Right ventricle myocardium inferior (tissue), 1 donor: ENCODE results near the gene PPP4C. TPM values are rescaled to one million over a fixed set of nuclear protein-coding genes. Genes with fewer than 3 reads are reported as not detected.
A peak's percentile ranks its signal among the peaks of the same experiment; 100 is the strongest.
"Not testable (repeated sequence)": the region's sequence is repeated elsewhere in the genome, so short reads cannot be mapped to it uniquely, and the experiment has no call there.

Source experiments
- ATAC-seq: fragments of 200-7000 bp; cut with Tn5 transposase; one replicate; pipeline ENCODE4 v1.9.1; 2020; ENCODE audit warnings: mild to moderate bottlenecking, moderate library complexity
- DNase-seq: peaks from one replicate; pipeline ENCODE4 v3.0.0; 2021; ENCODE audit errors: missing footprints
- intact Hi-C: fragments of 100-400 bp; cut with DNase I; formaldehyde crosslinking; loops from one replicate; pipeline ENCODE4 v1.11.0; 2022
- long read RNA-seq: library from polyadenylated mRNA; unstranded; transcript quantifications from one replicate; pipeline ENCODE4 v2.0.0, GENCODE V29; 2021
- total RNA-seq: library from RNA; stranded (reverse); fragmentation: NEBNext Ultra II Directional; extraction: Animal tissue kit (Norgen Biotek cat#: 25700); gene quantifications from one replicate; pipeline ENCODE4 v1.2.1, GENCODE V29; 2021
- donor health status: DM: no; HTN: yes; CAD: no; lungs with severe emphysema.

PPP4C gene
- 37.8 TPM for total RNA-seq
- long read RNA-seq, transcript PPP4C-201 (9 exons, 1,407 nt): major isoform, 44 of 66 reads
- long read RNA-seq, partial matches to known transcripts: 6 of 66 reads
- long read RNA-seq, other reads (novel, unspliced or antisense): 12 of 66 reads

- peak; percentile 97 for DNase-seq
- peak; percentile 90 for ATAC-seq
- intact Hi-C loops: loop anchor here (2.0 kb wide), 1 partner anchor 15 kb away; the partner anchor contains the start of gene TBX6
These were observed at the start of gene PPP4C for GRCh38 chr16:30075503-30076275. Gene PPP4C (plus strand): TSS chr16:30075994. CDS start chr16:30076378, 384 bp downstream.

DNA sequence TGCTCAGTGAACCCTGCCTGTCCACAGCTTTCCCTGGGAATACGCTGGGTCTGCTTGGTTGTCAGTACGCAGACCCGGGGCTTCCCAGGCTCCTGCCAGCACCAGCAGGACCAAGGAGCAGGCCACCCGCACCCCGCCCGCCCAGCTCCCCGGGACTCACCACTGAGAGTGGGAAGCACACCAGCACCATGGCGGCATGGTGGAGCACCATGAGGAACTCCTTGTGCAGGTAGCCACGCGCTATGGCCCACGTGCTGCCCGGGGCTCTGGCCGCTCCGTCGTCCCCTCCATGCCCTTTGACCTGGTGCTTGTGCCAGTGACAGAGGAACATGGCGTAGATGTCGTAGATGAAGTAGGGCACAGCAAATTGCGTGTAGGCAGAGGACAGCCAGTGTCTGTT, 49.3 kb upstream of the PPP4C start:
- DNase-seq: no peak
- no peak for ATAC-seq
- intact Hi-C loops: no loop called here

GRCh38 chr16:30027588-30028437, 48.0 kb upstream of the PPP4C start:
- intact Hi-C loops: no loop called here
- ATAC-seq (no peak), DNase-seq (no peak)

DNA sequence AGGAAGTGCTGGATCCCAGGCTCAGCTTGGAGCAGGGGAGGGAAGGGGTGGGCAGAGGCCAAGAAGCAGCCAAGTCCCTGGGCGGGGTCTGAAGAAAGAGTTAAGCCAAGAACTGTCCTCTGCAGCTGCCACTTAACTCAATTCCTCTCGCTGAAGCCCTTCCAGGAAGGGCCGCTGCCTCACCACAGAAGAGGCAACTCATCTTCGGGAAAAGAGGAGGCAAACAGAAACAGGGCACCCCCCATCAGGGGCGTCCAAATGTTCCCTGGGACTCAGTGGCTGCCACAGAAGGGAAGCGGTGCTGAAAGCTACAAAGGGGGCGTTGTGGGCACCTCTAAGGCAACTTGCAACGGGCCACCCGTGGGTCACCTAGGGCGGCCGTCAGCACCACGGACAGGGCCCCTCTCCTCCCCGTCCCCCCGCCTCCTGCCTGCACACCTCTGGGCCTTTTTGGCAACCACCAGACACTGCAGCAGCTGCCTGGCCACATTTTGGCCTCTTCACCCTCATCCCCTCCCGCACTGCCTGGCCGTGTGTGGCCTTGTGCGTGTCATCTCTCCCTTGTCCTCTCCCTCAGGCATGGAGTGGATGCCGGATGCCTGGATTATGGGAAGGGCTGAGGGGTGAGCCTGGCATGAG, 47.2 kb upstream of the PPP4C start:
- peak; percentile 31 for ATAC-seq
- DNase-seq: no peak
- intact Hi-C loops: no loop called here

GRCh38 chr16:30030011-30030685, 45.6 kb upstream of the PPP4C start:
- no peak for DNase-seq
- ATAC-seq: no peak
- intact Hi-C loops: no loop called here

DNA sequence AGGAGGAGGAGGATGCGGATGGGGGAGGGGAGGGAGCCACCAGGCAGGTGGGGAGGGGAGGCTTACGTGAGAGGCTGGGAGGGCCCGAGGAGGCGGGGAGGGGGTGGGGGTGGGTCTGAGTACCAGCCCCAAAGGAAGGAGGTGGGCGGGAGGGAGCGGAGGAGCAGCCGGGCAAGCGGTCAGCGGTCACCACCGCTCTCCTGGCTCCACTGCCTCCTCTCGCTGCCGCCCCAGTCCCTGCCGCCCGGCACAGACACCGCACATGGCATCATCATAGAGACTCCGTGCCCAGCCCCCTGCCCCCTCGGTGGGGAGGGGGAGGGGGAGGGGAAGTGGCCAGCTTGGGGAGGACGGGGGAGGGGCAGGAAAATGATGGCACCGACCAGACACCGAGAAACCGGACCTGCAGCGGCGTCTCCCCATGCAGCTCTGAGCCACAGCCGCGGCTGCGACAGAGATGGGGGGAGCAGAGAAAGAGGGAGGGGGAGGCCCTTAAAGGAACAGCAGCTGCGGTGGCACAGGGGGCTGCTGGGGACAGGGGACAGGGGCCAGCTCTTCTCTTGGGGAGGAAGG, 44.9 kb upstream of the PPP4C start, which contains the start of gene TLCD3B:
TLCD3B (minus strand) TSS at position 431 of the 573 bp plus-strand sequence. CDS start 744 bp downstream, outside the sequence.
- ATAC-seq (no peak), DNase-seq (no peak)
- intact Hi-C loops: no loop called here

GRCh38 chr16:30031477-30031918, 44.3 kb upstream of the PPP4C start:
- no peak for DNase-seq
- intact Hi-C loops: no loop called here
- no peak for ATAC-seq

DNA sequence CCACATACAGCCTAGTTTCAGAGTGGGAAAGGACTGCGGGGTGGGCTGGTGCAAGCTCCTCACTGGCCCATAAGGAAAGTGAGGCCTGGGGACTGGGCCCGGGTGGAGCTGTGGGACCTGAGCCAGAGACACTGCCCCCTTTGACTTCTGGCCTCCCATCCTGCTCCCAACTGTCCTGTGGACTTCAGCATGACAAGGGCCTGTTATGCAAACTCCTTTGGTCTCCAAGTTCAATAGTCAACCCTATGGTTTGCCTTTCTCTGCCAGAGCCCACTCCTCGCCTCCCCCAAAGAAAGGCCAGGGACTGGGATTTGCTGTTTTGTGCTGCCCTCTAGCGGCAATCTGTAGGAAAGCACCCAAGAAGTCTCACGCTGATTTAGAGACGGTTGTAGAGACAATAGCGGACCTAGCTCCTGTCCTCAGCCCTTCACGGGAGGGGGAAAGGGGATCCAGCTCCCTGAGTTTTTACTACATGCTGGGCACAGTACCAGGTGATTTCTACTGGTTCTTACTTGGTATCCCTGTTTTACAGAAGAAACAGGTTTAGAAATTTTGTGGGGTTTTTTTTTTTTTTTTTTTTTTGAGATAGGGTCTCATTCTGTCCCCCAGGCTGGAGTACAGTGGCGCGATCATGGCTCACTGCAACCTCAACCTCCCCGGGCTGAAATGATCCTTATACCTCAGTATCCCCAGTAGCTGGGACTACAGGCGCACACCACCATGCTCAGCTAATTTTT, 43.5 kb upstream of the PPP4C start:
- intact Hi-C loops: no loop called here
- DNase-seq (no peak), ATAC-seq (no peak)

GRCh38 chr16:30033270-30033669, 42.5 kb upstream of the PPP4C start:
- intact Hi-C loops: no loop called here
- DNase-seq (no peak), ATAC-seq (no peak)

- intact Hi-C loops: no loop called here
- DNase-seq (no peak), ATAC-seq (no peak)
These were observed 35.6 kb upstream of the PPP4C start for GRCh38 chr16:30040221-30040620.

DNA sequence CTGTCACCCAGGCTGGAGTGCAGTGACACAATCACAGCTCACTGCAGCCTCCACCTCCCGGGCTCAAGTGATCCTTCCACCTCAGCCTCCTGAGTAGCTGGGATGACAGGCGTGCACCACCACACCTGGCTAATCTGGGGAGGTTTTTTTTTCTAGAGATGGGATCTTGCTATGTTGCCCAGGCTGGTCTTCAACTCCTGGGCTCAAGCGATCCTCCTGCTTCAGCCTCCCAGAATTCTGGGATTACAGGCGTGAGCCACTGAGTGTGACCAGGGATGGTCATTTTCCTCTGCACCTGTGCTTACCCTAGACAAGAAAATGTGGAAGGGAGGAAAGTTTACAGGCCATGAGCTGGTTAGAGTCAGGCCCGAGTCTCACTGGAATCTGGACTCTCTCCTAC, 35.1 kb upstream of the PPP4C start:
- ATAC-seq, intact Hi-C loops, DNase-seq: not testable (repeated sequence)

DNA sequence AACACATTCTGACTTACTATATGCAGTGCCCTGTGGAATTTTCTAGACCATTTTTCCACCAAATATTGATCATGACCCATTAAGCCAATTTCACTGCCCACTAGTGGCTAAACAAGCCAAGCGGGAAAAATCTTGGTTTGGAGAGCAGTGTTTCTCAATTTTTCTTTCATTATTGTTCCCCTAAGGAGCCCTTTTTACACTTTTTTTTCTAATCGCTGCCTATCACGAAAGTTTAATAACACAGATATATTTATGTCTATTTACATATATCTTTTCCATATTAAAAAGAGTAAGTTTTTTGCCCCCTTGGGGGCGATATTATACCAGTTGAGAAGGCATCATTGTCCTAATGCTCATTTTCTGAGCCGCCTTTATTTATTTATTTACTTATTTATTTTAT, 34.0 kb upstream of the PPP4C start:
- ATAC-seq (no peak), DNase-seq (no peak)
- intact Hi-C loops: no loop called here

DNA sequence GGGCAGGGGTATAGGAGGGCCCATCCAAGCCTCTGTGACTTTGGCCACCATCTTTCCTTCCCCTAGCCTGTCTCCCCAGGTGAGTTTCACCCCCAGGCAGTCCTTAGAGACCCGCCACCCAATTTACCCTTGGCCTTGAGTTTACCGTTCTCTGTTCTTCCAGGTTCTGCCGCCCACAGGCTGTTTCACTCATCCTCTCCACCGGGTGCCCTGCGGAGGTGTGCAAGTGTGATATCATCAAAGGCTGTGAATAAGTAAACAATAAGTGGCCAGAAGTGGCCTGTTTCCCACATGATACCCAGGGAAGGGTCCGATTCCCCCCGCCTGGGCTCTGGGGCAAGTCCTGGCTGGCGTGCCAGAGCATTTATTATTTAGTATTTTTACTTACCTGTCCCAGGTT, 29.6 kb upstream of the PPP4C start:
- intact Hi-C loops: no loop called here
- ATAC-seq: no peak
- no peak for DNase-seq

DNA sequence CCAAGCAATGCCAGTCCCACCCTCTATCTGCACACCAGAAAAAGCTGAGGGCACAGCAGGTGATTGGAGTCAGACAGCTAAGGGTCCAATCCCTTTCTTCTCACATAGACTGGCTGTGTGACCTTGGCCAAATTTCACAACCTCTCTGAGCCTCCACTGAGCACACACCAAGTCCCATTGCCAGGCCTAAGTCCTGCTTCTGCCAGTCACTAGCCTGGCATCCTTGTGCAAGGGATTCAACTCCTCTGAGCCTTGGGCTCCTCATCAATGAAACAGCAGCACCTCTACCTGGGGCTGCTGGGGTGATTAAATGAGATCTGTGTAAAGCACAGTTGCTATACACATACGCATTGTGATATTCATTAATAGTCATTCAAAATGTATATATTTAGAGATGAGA, 29.2 kb upstream of the PPP4C start:
- intact Hi-C loops: no loop called here
- DNase-seq (no peak), ATAC-seq (no peak)

GRCh38 chr16:30049871-30050270, 25.9 kb upstream of the PPP4C start:
- no peak for ATAC-seq
- no peak for DNase-seq
- intact Hi-C loops: no loop called here

DNA sequence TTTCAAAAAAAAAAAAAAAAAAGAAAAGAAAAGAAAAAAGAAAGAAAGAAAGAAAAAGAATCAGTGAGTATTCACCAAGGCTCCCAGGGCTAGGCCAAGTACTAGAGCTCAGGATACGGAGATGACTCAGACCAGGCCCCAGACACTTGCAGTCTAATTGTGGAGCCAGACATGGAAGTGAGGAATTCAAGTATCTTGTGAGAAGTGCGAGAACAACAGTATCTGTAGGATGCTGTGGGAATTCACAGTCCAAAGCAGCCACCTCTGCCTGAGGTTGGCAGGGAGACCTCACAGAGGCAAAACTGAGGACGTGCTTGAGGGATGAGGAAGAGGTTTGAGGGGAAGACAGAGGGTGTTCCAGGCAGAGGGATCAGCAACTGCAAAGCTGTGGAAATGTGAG, 24.3 kb upstream of the PPP4C start:
- ATAC-seq (no peak), DNase-seq (no peak)
- intact Hi-C loops: no loop called here

DNA sequence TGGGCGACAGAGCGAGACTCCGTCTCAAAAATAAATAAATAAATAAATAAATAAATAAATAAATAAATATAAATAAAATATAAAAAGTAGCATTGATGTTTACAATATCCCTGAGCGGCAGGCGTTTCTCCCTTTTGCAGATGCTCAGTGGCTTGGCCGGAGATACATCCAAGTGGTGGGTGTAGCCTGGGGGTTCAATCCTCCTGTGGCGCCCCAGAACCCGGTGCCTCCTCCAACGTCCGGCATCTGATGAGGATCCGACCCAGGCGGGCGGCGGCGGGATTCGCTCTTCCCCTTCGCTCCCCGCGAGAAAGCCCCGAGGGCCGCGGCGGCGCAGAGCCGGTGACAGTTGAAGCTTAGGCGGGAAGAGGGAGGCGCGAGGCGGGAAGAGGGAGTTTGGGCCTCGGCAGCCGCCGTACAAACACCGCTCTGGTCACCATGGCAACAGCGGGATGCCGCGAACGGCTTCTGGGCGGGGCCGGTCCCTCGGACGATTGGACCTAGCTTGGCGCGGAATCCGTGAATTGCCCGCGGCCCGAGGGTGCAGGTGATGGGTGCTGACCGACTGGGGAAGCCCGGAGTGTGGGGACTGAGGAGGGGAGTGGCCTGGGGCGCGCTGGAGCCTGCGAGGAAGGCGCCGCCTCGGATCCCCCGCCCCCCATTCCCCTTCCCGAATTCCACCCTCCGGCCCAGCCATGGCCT, 23.0 kb upstream of the PPP4C start:
- intact Hi-C loops: no loop called here
- peak; percentile 95 for ATAC-seq
- DNase-seq: peak; percentile 96
